ENCODE results near the gene FIBP. TPM values are rescaled to one million over a fixed set of nuclear protein-coding genes. Genes with fewer than 3 reads are reported as not detected.
A peak's percentile ranks its signal among the peaks of the same experiment; 100 is the strongest.

FIBP gene
- total RNA-seq, 2 experiments from 2014 or later: 78.8 to 79.9 TPM

DNA sequence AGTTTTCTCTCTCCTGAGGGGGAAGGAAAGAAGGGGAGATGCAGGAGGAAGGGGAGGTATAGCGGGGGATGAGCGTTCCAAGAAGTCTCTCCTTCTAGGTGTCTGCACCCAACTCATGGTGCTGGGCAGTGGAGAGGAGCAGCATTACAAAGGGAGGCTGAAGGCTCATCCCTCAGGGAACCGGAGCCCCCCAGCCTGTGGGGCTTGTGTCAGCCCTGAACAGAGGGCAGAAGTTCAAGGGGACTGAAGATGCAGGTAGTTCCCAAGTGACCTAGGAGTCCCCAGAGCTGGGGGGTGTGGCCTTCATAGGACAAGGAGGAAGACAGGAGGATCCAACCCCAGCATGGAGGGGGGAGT is 28.8 kb upstream of the FIBP start:
- ChIA-PET POLR2A (interaction anchor here (1.3 to 2.9 kb wide), 5 partner anchors 8 to 27 kb away, joined by 5 to 20 read pairs (median 11); partner anchors contain the start of genes CCDC85B, FIBP and FOSL1), CTCF (interaction anchor here (1.4 to 2.5 kb wide), 2 partner anchors 27 to 29 kb away, joined by 7 to 12 read pairs; partner anchors contain the start of genes CCDC85B and FIBP)
- Mint-ChIP-seq H3K9me3 (no peaks in the 10 kb centered on the region), H3K27ac (no peak overlapping the region), H3K4me3 (peak overlapping the region; percentile 92), H3K36me3 (ENCODE audit: low read depth) (peaks cover 14% of the 10 kb centered on the region), H3K4me1 (ENCODE audit: low read depth) (peaks cover 28% of the 10 kb centered on the region), H3K27me3 (no peaks in the 10 kb centered on the region)
- ATAC-seq (no peak), DNase-seq (no peak)
- intact Hi-C loops (cut with micrococcal nuclease): no loop called here
- TF ChIP-seq, protein P1, sequence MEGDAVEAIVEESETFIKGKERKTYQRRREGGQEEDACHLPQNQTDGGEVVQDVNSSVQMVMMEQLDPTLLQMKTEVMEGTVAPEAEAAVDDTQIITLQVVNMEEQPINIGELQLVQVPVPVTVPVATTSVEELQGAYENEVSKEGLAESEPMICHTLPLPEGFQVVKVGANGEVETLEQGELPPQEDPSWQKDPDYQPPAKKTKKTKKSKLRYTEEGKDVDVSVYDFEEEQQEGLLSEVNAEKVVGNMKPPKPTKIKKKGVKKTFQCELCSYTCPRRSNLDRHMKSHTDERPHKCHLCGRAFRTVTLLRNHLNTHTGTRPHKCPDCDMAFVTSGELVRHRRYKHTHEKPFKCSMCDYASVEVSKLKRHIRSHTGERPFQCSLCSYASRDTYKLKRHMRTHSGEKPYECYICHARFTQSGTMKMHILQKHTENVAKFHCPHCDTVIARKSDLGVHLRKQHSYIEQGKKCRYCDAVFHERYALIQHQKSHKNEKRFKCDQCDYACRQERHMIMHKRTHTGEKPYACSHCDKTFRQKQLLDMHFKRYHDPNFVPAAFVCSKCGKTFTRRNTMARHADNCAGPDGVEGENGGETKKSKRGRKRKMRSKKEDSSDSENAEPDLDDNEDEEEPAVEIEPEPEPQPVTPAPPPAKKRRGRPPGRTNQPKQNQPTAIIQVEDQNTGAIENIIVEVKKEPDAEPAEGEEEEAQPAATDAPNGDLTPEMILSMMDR (IDR thresholded peaks at IDR 0.05): no peak

GRCh38 chr11:65916391-65916790 is 28.1 kb upstream of the FIBP start:
- ChIA-PET CTCF (interaction anchor here (0.8 to 2.5 kb wide), 4 partner anchors 15 to 32 kb away, joined by 3 to 12 read pairs (median 4); partner anchors contain the start of gene CCDC85B), POLR2A (interaction anchor here (1.1 to 2.9 kb wide), 3 partner anchors 15 to 27 kb away, joined by 3 to 20 read pairs (median 6); partner anchors contain the start of genes CCDC85B and FIBP)
- DNase-seq (no peak), ATAC-seq (no peak)
- H3K36me3 Mint-ChIP-seq (ENCODE audit: low read depth): peaks cover 12% of the 10 kb centered on the region
- TF ChIP-seq, protein P1 (IDR thresholded peaks at IDR 0.05): no peak
- intact Hi-C loops (cut with micrococcal nuclease): no loop called here
- H3K9me3 Mint-ChIP-seq: no peaks in the 10 kb centered on the region
- H3K27ac Mint-ChIP-seq: peak overlapping the region; percentile 13
- peak overlapping the region; percentile 92 for H3K4me3 Mint-ChIP-seq
- H3K27me3 Mint-ChIP-seq: no peaks in the 10 kb centered on the region
- H3K4me1 Mint-ChIP-seq (ENCODE audit: low read depth): peaks cover 29% of the 10 kb centered on the region

GRCh38 chr11:65915821-65916251 is 27.6 kb upstream of the FIBP start:
- Mint-ChIP-seq H3K27ac (no peak overlapping the region), H3K27me3 (no peaks in the 10 kb centered on the region), H3K4me3 (no peak overlapping the region), H3K4me1 (ENCODE audit: low read depth) (peaks cover 28% of the 10 kb centered on the region), H3K36me3 (ENCODE audit: low read depth) (peaks cover 11% of the 10 kb centered on the region), H3K9me3 (no peaks in the 10 kb centered on the region)
- ChIA-PET POLR2A (interaction anchor here (1.1 to 2.0 kb wide), 3 partner anchors 14 to 22 kb away, joined by 3 to 8 read pairs (median 6); no protein-coding TSS in a partner anchor), CTCF (interaction anchor here (0.7 to 1.8 kb wide), 4 partner anchors 14 to 32 kb away, joined by 3 to 4 read pairs (median 3); no protein-coding TSS in a partner anchor)
- no peak for DNase-seq
- no peak for ATAC-seq
- TF ChIP-seq, protein P1 (IDR thresholded peaks at IDR 0.05): no peak
- intact Hi-C loops (cut with micrococcal nuclease): no loop called here

- DNase-seq: no peak
- no peaks in the 10 kb centered on the region for H3K9me3 Mint-ChIP-seq
- H3K4me1 Mint-ChIP-seq (ENCODE audit: low read depth): peaks cover 24% of the 10 kb centered on the region
- TF ChIP-seq, protein P1 (IDR thresholded peaks at IDR 0.05): no peak
- ChIA-PET POLR2A (interaction anchor here (0.9 to 2.0 kb wide), 5 partner anchors 14 to 43 kb away, joined by 3 to 8 read pairs (median 4); partner anchors contain the start of gene CCDC85B), CTCF (interaction anchor here (0.7 to 1.8 kb wide), 4 partner anchors 14 to 31 kb away, joined by 3 to 4 read pairs (median 3); no protein-coding TSS in a partner anchor)
- ATAC-seq: no peak
- H3K27ac Mint-ChIP-seq: no peak overlapping the region
- peaks cover 9% of the 10 kb centered on the region for H3K36me3 Mint-ChIP-seq (ENCODE audit: low read depth)
- no peaks in the 10 kb centered on the region for H3K27me3 Mint-ChIP-seq
- H3K4me3 Mint-ChIP-seq: no peak overlapping the region
- intact Hi-C loops (cut with micrococcal nuclease): no loop called here
These were observed 27.0 kb upstream of the FIBP start for GRCh38 chr11:65915101-65915820.
